Astrocyte (in vitro differentiated cells and primary cell): ENCODE measurements around the gene KCNMB2. TPM values are rescaled to one million over a fixed set of nuclear protein-coding genes. Genes with fewer than 3 reads are reported as not detected.
A peak's percentile ranks its signal among the peaks of the same experiment; 100 is the strongest.

ENCODE experiments used
- DNase-seq: peaks from one replicate; pipeline ENCODE4 v3.0.0-alpha.2; 2010; ENCODE audit warnings: low read depth
- FAIRE-seq: peaks from 2 replicates; lab custom pipeline; 2011; peaks lifted over from hg19 to GRCh38; lab: Jason Lieb, UNC
- H2AFZ ChIP-seq: 2 replicates; pipeline ENCODE4 v1.6.0; 2012; ENCODE audit warnings: low read depth, low read length, inconsistent platforms
- H3K27ac ChIP-seq: 2 replicates; pipeline ENCODE4 v1.5.1; 2011; ENCODE audit warnings: low read depth, low read length, inconsistent platforms
- H3K27me3 ChIP-seq: 2 replicates; pipeline ENCODE4 v1.6.0; 2011; ENCODE audit warnings: low read length, inconsistent platforms; ENCODE audit not compliant: insufficient read depth
- H3K36me3 ChIP-seq: 2 replicates; pipeline ENCODE4 v1.5.1; 2011; ENCODE audit warnings: low read length, inconsistent platforms; ENCODE audit not compliant: insufficient read depth
- H3K4me1 ChIP-seq: 2 replicates; pipeline ENCODE4 v1.5.1; 2011; ENCODE audit warnings: low read length, inconsistent platforms; ENCODE audit not compliant: insufficient read depth
- H3K4me2 ChIP-seq: 2 replicates; pipeline ENCODE4 v1.6.0; 2012; ENCODE audit warnings: low read length, inconsistent platforms
- H3K4me3 ChIP-seq: 2 replicates; pipeline ENCODE4 v1.5.1; 2011; ENCODE audit warnings: low read depth, mild to moderate bottlenecking, low read length, inconsistent platforms; ENCODE audit not compliant: insufficient read depth
- H3K79me2 ChIP-seq: 2 replicates; pipeline ENCODE4 v1.6.0; 2012; ENCODE audit warnings: mild to moderate bottlenecking, low read length, inconsistent platforms; ENCODE audit not compliant: insufficient read depth
- H3K9ac ChIP-seq: 2 replicates; pipeline ENCODE4 v1.6.0; 2012; ENCODE audit warnings: mild to moderate bottlenecking, low read length, inconsistent platforms
- H3K9me3 ChIP-seq: 2 replicates; pipeline ENCODE4 v1.5.1; 2012; ENCODE audit warnings: low read depth, mild to moderate bottlenecking, low read length, inconsistent platforms; ENCODE audit not compliant: insufficient read depth
- H4K20me1 ChIP-seq: 2 replicates; pipeline ENCODE4 v1.6.0; 2012; ENCODE audit warnings: low read length, inconsistent platforms; ENCODE audit not compliant: insufficient read depth
- H3K27ac Mint-ChIP-seq: one replicate; pipeline ENCODE4 v1.8.0; 2021; ENCODE audit warnings: mild to moderate bottlenecking, mixed read lengths; ENCODE audit not compliant: unreplicated experiment
- H3K27me3 Mint-ChIP-seq: one replicate; pipeline ENCODE4 v1.8.0; 2021; ENCODE audit warnings: low read depth, mixed read lengths; ENCODE audit not compliant: unreplicated experiment
- H3K36me3 Mint-ChIP-seq: one replicate; pipeline ENCODE4 v1.8.0; 2021; ENCODE audit warnings: low read depth, mixed read lengths; ENCODE audit not compliant: unreplicated experiment
- H3K4me1 Mint-ChIP-seq: one replicate; pipeline ENCODE4 v1.8.0; 2021; ENCODE audit warnings: low read depth, mixed read lengths; ENCODE audit not compliant: unreplicated experiment
- H3K4me3 Mint-ChIP-seq: one replicate; pipeline ENCODE4 v1.8.0; 2021; ENCODE audit warnings: mild to moderate bottlenecking, moderate library complexity, mixed read lengths; ENCODE audit not compliant: unreplicated experiment
- H3K9me3 Mint-ChIP-seq: one replicate; pipeline ENCODE4 v1.8.0; 2021; ENCODE audit warnings: mild to moderate bottlenecking, mixed read lengths; ENCODE audit not compliant: unreplicated experiment
- EZH2 ChIP-seq: IDR thresholded peaks from 2 replicates; pipeline ENCODE4 v1.6.1; 2012; ENCODE audit warnings: mild to moderate bottlenecking, low read length, inconsistent platforms; ENCODE audit not compliant: insufficient read depth
- total RNA-seq: library from RNA; stranded (reverse); gene quantifications from 2 replicates; pipeline ENCODE4 v1.2.1, GENCODE V29; 2021
- TF ChIP-seq, protein P1 (sequence below): IDR thresholded peaks from 2 replicates; pipeline ENCODE4 v1.5.1; 2011; ENCODE audit warnings: low read depth, mild to moderate bottlenecking, inconsistent platforms, low read length, moderate library complexity; ENCODE audit not compliant: insufficient read depth

KCNMB2 gene
- total RNA-seq, 1 donor from 2014 or later, result not detected

DNA sequence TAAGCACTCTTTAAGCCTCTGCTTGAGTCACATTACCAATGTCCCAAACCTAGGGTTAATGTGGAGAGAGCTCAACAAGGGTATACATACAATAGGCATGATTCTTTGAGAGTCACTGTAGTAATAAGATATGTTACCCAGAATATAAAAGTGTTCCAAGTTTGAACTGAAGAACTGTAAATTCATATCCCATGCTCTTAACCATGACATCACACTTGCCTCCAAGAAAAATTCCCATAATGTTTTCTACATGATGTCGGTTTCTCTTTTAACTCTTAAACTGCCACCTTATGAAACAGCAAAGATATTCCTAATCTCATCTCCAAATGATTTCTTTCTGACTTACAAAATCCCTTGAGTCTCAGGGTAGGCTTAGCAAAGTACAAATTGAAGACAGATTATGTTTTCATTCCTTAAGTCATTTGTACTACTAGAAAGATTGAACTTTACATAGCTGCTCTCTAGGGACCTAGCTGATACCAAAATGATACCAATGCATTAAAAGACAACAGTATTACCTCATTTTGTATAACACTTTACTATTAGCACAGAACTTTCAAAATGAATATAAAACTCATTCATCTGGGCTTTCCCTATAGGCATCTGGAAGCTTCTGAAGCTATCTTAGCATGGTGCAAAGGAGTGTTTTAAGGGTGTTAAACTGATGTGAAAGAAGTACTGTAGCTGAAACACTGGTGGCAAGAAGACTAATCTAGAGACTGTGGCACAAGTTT lies 127.1 kb downstream of the KCNMB2 start:
- Mint-ChIP-seq H3K36me3 (no peaks in the 10 kb centered on the region), H3K27ac (peak overlapping the region; percentile 53), H3K4me1 (peaks cover 7% of the 10 kb centered on the region), H3K4me3 (no peak overlapping the region), H3K27me3 (no peaks in the 10 kb centered on the region), H3K9me3 (no peaks in the 10 kb centered on the region)
- Histone ChIP-seq H3K79me2 (no peaks in the 10 kb centered on the region), H3K4me2 (no peak overlapping the region), H3K9me3 (no peaks in the 10 kb centered on the region), H3K4me3 (no peak overlapping the region), H3K4me1 (no peaks in the 10 kb centered on the region), H2AFZ (no peak overlapping the region), H3K27me3 (no peaks in the 10 kb centered on the region), H3K36me3 (no peaks in the 10 kb centered on the region), H4K20me1 (no peaks in the 10 kb centered on the region), H3K27ac (no peak overlapping the region), H3K9ac (no peak overlapping the region)
- DNase-seq, result no peak
- no peak for TF ChIP-seq EZH2
- TF ChIP-seq, protein P1, sequence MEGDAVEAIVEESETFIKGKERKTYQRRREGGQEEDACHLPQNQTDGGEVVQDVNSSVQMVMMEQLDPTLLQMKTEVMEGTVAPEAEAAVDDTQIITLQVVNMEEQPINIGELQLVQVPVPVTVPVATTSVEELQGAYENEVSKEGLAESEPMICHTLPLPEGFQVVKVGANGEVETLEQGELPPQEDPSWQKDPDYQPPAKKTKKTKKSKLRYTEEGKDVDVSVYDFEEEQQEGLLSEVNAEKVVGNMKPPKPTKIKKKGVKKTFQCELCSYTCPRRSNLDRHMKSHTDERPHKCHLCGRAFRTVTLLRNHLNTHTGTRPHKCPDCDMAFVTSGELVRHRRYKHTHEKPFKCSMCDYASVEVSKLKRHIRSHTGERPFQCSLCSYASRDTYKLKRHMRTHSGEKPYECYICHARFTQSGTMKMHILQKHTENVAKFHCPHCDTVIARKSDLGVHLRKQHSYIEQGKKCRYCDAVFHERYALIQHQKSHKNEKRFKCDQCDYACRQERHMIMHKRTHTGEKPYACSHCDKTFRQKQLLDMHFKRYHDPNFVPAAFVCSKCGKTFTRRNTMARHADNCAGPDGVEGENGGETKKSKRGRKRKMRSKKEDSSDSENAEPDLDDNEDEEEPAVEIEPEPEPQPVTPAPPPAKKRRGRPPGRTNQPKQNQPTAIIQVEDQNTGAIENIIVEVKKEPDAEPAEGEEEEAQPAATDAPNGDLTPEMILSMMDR, result no peak
- FAIRE-seq, result no peak

DNA sequence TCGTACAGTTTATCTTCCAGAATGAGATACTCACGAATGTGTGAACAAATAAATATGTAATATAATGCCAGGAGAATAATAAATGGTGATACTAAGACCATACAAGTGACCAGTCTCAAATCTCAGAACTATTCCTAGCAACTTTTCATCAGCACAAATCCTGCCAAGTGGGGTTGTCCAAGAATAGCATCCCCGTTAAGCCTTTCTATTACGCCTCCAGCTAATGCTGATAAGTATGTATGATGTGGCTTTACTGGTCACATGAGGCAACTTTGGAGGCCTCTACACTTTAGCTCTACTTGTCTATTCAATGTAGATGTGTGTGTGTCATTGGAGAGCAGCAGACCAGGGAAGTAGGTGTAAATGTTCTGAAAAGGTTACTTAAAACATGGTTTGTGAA lies 129.5 kb downstream of the KCNMB2 start:
- no peaks in the 10 kb centered on the region for H3K9me3 Mint-ChIP-seq
- TF ChIP-seq EZH2, result no peak
- TF ChIP-seq, protein P1, result no peak
- Histone ChIP-seq H3K4me2 (no peak overlapping the region), H3K4me3 (no peak overlapping the region), H3K9ac (no peak overlapping the region), H3K4me1 (no peaks in the 10 kb centered on the region), H3K79me2 (no peaks in the 10 kb centered on the region), H3K9me3 (no peaks in the 10 kb centered on the region), H3K27me3 (no peaks in the 10 kb centered on the region), H2AFZ (no peak overlapping the region), H3K27ac (no peak overlapping the region), H4K20me1 (no peaks in the 10 kb centered on the region), H3K36me3 (no peaks in the 10 kb centered on the region)
- DNase-seq, result no peak
- no peak overlapping the region for H3K27ac Mint-ChIP-seq
- FAIRE-seq, result no peak
- no peaks in the 10 kb centered on the region for H3K36me3 Mint-ChIP-seq
- H3K4me1 Mint-ChIP-seq, result peaks cover 18% of the 10 kb centered on the region
- no peaks in the 10 kb centered on the region for H3K27me3 Mint-ChIP-seq
- H3K4me3 Mint-ChIP-seq, result no peak overlapping the region

DNA sequence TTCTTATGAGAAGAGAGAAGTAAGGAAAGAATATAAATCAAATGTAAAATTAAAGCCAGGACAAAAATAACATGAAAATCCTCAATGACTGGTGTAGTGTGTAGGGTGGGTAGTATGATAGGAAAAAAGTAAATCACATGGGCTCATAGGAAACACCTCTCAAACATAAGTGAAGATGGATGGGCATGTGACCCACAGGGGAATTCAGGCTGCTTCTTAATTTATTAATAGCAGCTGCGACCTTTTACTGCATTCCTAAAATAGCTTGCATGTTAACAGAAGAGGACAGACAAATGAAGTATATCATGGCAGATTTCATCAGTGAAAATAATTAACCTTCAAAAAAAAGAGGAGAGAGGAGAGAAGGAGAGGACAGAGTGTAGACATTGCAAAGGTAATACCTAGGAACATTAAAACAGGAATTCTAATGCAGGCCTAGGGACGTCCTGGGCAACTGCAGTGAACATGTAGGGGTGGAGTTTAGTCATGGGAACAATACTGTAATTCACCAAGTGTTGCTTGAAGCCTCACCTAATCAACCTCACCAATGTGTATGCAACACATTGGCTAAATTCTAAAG lies 132.9 kb downstream of the KCNMB2 start:
- no peak overlapping the region for H3K27ac Mint-ChIP-seq
- no peak for DNase-seq
- H3K9ac ChIP-seq, result no peak overlapping the region
- H3K36me3 ChIP-seq, result no peaks in the 10 kb centered on the region
- H3K4me1 Mint-ChIP-seq, result peaks cover 18% of the 10 kb centered on the region
- no peak overlapping the region for H3K4me3 ChIP-seq
- H3K27me3 Mint-ChIP-seq, result no peaks in the 10 kb centered on the region
- no peaks in the 10 kb centered on the region for H3K27me3 ChIP-seq
- no peak overlapping the region for H2AFZ ChIP-seq
- no peak overlapping the region for H3K27ac ChIP-seq
- no peaks in the 10 kb centered on the region for H3K9me3 ChIP-seq
- no peak for FAIRE-seq
- H3K4me1 ChIP-seq, result peaks cover 10% of the 10 kb centered on the region
- no peak overlapping the region for H3K4me3 Mint-ChIP-seq
- H3K9me3 Mint-ChIP-seq, result no peaks in the 10 kb centered on the region
- TF ChIP-seq, protein P1, result no peak
- no peak for TF ChIP-seq EZH2
- H3K4me2 ChIP-seq, result no peak overlapping the region
- H4K20me1 ChIP-seq, result no peaks in the 10 kb centered on the region
- no peaks in the 10 kb centered on the region for H3K79me2 ChIP-seq
- H3K36me3 Mint-ChIP-seq, result no peaks in the 10 kb centered on the region
